Thyroid gland (tissue), 4 donors: Measurements from ENCODE around the gene SHISA7. TPM values are rescaled to one million over a fixed set of nuclear protein-coding genes. Genes with fewer than 3 reads are reported as not detected.

ENCODE experiments used
- DNase-seq, 2 donors: peaks; one replicate each; pipeline ENCODE4 v3.0.0-alpha.2; 2019
- H3K27ac ChIP-seq, 3 donors: fragments of 200-600 bp; sonication (generic); 1 replicate in 2 of 3; 2 replicates in 1 of 3; pipeline ENCODE4 v1.5.1; 2016 to 2019; ENCODE audit warnings: mild to moderate bottlenecking in 1 of 3, moderate library complexity in 1 of 3
- H3K27me3 ChIP-seq: fragments of 200-600 bp; sonication (generic); one replicate; pipeline ENCODE4 v1.5.1; 2019
- H3K36me3 ChIP-seq, 2 donors: fragments of 200-600 bp; sonication (generic); one replicate each; pipeline ENCODE4 v1.5.1; 2016 to 2019
- H3K4me1 ChIP-seq, 2 donors: fragments of 200-600 bp; sonication (generic); one replicate each; pipeline ENCODE4 v1.5.1; 2017 to 2019
- H3K4me3 ChIP-seq, 3 donors: fragments of 200-600 bp; sonication (generic); replicated peaks in 1 of 3; 1 replicate in 2 of 3; 2 replicates in 1 of 3; pipeline ENCODE4 v1.5.1; 2016; ENCODE audit warnings: mild to moderate bottlenecking in 1 of 3
- H3K9me3 ChIP-seq: fragments of 200-600 bp; sonication (generic); one replicate; pipeline ENCODE4 v1.5.1; 2017
- POLR2A ChIP-seq, 2 donors: fragments of 450-650 bp; IDR thresholded peaks; one replicate each; pipeline ENCODE4 v1.6.1; 2017; ENCODE audit warnings: antibody characterized with exemption in 2 of 2, mild to moderate bottlenecking in 2 of 2, moderate library complexity in 1 of 2
- WGBS, 2 donors: methylation state at CpG; one replicate each; pipeline ENCODE4 v1.1.5; 2017; 5-methylcytosine and 5-hydroxymethylcytosine counted together
- intact Hi-C: fragments of 100-400 bp; cut with DNase I; formaldehyde crosslinking; loops from one replicate; pipeline ENCODE4 v1.15.1; 2023
- total RNA-seq, 4 donors: library from RNA; depleted of rRNA; stranded (reverse); fragments of >200 nt; gene quantifications; one replicate each; pipeline ENCODE4 v1.2.3, GENCODE V29; 2016
- TF ChIP-seq, protein P1 (sequence below), 6 experiments: fragments of 200-600 bp in 3 of 6; fragments of 450-650 bp in 3 of 6; sonication (generic) in 3 of 6; IDR thresholded peaks; one replicate each; pipeline ENCODE4 v1.5.1; 2016 to 2019; ENCODE audit warnings: antibody characterized with exemption in 6 of 6, mild to moderate bottlenecking in 2 of 6, inconsistent platforms in 1 of 6, moderate library complexity in 1 of 6

SHISA7 gene
- total RNA-seq, 4 donors from 2014 or later = not detected

DNA sequence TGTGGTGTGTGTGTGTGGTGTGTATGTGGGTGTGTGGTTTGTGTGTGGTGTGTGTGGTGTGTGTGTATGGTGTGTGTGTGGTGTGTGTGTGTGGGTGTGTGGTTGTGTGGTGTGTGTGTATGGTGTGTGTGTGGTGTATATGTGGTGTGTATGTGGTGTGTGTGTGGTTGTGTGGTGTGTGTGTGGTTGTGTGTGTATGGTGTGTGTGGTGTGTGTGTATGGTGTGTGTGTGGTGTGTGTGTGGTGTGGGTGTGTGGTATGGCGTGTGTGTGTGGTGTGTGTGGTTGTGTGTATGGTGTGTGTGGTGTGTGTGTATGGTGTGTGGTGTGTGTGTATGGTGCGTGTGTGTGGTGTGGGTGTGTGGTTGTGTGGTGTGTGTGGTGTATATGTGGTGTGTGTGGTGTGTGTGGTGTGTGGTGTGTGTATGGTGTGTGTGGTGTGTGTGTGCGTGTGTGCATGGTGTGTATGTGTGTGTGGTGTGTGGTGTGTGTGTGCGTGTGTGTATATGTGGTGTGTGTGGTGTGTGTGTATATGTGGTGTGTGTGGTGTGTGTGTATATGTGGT, 8.7 kb downstream of the SHISA7 start:
- no peaks in the 10 kb centered on the region for H3K36me3 ChIP-seq
- H3K27ac ChIP-seq = no peak overlapping the region
- TF ChIP-seq, protein P1, sequence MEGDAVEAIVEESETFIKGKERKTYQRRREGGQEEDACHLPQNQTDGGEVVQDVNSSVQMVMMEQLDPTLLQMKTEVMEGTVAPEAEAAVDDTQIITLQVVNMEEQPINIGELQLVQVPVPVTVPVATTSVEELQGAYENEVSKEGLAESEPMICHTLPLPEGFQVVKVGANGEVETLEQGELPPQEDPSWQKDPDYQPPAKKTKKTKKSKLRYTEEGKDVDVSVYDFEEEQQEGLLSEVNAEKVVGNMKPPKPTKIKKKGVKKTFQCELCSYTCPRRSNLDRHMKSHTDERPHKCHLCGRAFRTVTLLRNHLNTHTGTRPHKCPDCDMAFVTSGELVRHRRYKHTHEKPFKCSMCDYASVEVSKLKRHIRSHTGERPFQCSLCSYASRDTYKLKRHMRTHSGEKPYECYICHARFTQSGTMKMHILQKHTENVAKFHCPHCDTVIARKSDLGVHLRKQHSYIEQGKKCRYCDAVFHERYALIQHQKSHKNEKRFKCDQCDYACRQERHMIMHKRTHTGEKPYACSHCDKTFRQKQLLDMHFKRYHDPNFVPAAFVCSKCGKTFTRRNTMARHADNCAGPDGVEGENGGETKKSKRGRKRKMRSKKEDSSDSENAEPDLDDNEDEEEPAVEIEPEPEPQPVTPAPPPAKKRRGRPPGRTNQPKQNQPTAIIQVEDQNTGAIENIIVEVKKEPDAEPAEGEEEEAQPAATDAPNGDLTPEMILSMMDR (IDR thresholded peaks at IDR 0.05) = no peak
- TF ChIP-seq POLR2A (IDR thresholded peaks at IDR 0.05) = no peak
- no peaks in the 10 kb centered on the region for H3K9me3 ChIP-seq
- DNase-seq = no peak
- WGBS, 2 donors = 80 to 83% methylated on average over 4 of the region's 4 CpGs
- no peaks in the 10 kb centered on the region for H3K27me3 ChIP-seq
- no peaks in the 10 kb centered on the region for H3K4me1 ChIP-seq
- H3K4me3 ChIP-seq = no peak overlapping the region
- intact Hi-C loops = no loop called here

DNA sequence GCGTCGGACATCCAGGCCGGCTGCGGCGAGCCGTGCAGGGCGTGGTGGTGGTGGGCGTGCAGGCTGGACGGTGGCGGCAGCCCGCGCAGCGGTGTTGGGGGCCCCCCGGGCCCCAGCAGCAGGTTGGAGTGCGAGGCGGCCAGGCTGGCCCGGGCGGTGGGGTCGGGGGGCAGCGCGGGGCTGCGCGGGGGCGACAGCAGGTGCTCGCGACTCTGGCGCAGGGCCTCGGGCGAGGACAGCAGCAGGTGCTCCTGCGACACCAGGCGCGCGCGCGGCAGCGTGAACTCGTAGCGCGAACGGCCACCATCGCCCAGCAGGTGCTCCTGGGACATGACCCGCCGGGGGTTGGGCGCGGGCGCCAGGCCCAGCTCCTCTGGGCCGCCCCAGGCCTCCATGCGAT, 9.8 kb downstream of the SHISA7 start:
- H3K4me3 ChIP-seq = no peak overlapping the region
- H3K27ac ChIP-seq = no peak overlapping the region
- no peaks in the 10 kb centered on the region for H3K27me3 ChIP-seq
- DNase-seq = no peak
- intact Hi-C loops = no loop called here
- H3K4me1 ChIP-seq = no peaks in the 10 kb centered on the region
- no CpG with 5 or more reads among the region's 48 CpGs for WGBS, 2 donors
- TF ChIP-seq POLR2A (IDR thresholded peaks at IDR 0.05) = no peak
- TF ChIP-seq, protein P1 (IDR thresholded peaks at IDR 0.05) = no peak
- H3K36me3 ChIP-seq = no peaks in the 10 kb centered on the region
- no peaks in the 10 kb centered on the region for H3K9me3 ChIP-seq

DNA sequence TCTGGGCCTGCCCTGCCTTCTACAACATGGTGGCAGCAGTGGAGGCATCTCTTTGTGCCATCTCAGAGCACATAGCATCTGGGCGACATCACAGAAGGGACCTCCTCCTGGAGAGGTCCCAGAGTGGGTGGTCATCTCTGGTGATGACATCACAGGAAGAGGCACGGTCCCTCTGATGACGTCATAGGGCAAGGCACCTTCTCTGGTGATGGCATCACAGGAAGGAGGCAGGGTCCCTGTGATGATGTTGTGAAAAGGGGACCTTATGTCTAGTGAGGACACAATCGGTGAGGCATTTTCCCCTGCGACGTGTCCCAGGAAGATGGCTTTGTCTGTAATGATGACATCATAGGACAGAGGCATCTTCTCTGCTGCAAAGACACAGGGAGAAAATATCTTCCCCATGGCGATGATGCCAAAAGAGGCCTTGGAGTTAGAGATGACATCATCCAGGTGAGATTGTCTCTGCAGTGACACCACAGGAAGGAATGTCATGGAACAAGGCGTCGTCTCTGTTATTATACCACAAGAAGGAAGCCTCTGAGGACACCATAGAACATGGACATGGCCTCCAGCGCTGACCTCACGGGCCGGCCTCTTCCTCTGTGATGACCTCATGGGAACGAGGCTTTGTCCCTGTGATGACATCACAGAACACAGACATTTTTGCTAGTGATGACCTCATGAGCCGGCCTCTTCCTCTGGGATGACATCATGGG, 10.7 kb downstream of the SHISA7 start:
- TF ChIP-seq, protein P1 (IDR thresholded peaks at IDR 0.05) = no peak
- TF ChIP-seq POLR2A (IDR thresholded peaks at IDR 0.05) = no peak
- H3K27me3 ChIP-seq = no peaks in the 10 kb centered on the region
- intact Hi-C loops = no loop called here
- no peak overlapping the region for H3K27ac ChIP-seq
- WGBS, 2 donors = 86 to 87% methylated on average over 13 to 14 of the region's 14 CpGs
- H3K4me1 ChIP-seq = no peaks in the 10 kb centered on the region
- DNase-seq = no peak
- H3K4me3 ChIP-seq = no peak overlapping the region
- no peaks in the 10 kb centered on the region for H3K9me3 ChIP-seq
- no peaks in the 10 kb centered on the region for H3K36me3 ChIP-seq

DNA sequence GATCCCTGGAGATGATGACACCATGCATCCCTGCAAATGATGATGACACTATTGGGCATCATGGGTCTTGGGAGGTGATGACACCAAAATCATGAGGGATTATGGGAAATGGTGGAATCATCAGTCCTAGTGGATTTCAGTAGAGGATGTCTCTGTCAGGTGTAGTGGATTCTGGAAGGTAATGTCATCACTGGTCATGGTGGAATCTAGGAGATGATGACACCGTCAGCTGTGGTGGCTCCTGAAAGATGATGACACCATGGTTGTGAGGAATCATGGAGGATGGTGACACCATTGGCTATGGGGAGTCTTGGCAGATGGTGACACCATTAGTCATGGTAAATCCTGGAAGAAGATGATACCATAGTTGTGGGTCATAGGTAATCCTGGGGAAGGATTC, 11.9 kb downstream of the SHISA7 start:
- intact Hi-C loops = no loop called here
- DNase-seq = no peak
- WGBS, 2 donors = 94 to 100% methylated on average over 1 of the region's 1 CpG

DNA sequence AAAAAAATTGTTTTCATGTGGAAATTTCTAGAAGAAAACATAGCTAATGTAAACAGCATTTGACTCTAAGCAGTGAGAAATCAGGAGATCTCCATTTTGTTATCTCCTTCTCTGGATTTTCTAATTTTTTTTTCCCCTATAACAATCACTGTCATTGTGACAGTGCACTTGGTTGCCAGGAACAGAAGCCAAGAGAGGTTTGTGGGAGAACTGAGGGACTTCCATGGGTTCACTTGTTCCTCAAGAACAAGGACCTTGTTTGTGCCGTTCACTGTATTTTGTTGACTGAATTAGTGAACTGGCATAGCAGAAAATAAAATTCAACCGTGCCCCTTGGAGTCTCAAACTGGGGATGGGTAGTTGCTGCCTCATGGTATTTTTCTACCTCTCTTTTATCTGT, 17.1 kb downstream of the SHISA7 start:
- no peak for DNase-seq
- no peaks in the 10 kb centered on the region for H3K36me3 ChIP-seq
- no peaks in the 10 kb centered on the region for H3K4me1 ChIP-seq
- intact Hi-C loops = loop anchor here (10.0 kb wide), 1 partner anchor 121 kb away; no protein-coding TSS in a partner anchor
- H3K27ac ChIP-seq = no peak overlapping the region
- WGBS, 2 donors = 67 to 75% methylated on average over 2 of the region's 2 CpGs
- H3K4me3 ChIP-seq = no peak overlapping the region
- no peaks in the 10 kb centered on the region for H3K27me3 ChIP-seq
- no peak for TF ChIP-seq POLR2A (IDR thresholded peaks at IDR 0.05)
- TF ChIP-seq, protein P1 (IDR thresholded peaks at IDR 0.05) = no peak
- H3K9me3 ChIP-seq = no peaks in the 10 kb centered on the region

More for the DNA sequence above, 11.9 kb downstream of the SHISA7 start:
- Histone ChIP-seq H3K27ac (no peak overlapping the region), H3K4me1 (no peaks in the 10 kb centered on the region), H3K4me3 (no peak overlapping the region), H3K9me3 (no peaks in the 10 kb centered on the region), H3K27me3 (no peaks in the 10 kb centered on the region), H3K36me3 (no peaks in the 10 kb centered on the region)
- TF ChIP-seq, protein P1 (IDR thresholded peaks at IDR 0.05) = no peak
- TF ChIP-seq POLR2A (IDR thresholded peaks at IDR 0.05) = no peak
